Omental fat pad (tissue), 4 donors: Measurements from ENCODE around the gene SEMA3B. TPM values are rescaled to one million over a fixed set of nuclear protein-coding genes. Genes with fewer than 3 reads are reported as not detected.

Experiments used
- ATAC-seq: fragments of 150-250 bp; one replicate; pipeline ENCODE4 v1.9.1; 2016; ENCODE audit warnings: mild to moderate bottlenecking, moderate library complexity; ENCODE audit not compliant: low FRiP score
- DNase-seq: peaks from one replicate; pipeline ENCODE4 v3.0.0-alpha.2; 2019; ENCODE audit warnings: low spot score
- total RNA-seq, 4 donors: library from RNA; depleted of rRNA; stranded (reverse); fragments of >200 nt; gene quantifications; one replicate each; pipeline ENCODE4 v1.1.0, GENCODE V29; 2016
- TF ChIP-seq, protein P1 (sequence below), 3 donors: fragments of 450-650 bp; IDR thresholded peaks; one replicate each; pipeline ENCODE4 v1.5.1; 2016 to 2017; ENCODE audit warnings: antibody characterized with exemption in 3 of 3, mild to moderate bottlenecking in 3 of 3, moderate library complexity in 2 of 3

Gene SEMA3B
- total RNA-seq, 4 donors from 2014 or later: 14.2 to 94.1 (median 45.4) TPM

DNA sequence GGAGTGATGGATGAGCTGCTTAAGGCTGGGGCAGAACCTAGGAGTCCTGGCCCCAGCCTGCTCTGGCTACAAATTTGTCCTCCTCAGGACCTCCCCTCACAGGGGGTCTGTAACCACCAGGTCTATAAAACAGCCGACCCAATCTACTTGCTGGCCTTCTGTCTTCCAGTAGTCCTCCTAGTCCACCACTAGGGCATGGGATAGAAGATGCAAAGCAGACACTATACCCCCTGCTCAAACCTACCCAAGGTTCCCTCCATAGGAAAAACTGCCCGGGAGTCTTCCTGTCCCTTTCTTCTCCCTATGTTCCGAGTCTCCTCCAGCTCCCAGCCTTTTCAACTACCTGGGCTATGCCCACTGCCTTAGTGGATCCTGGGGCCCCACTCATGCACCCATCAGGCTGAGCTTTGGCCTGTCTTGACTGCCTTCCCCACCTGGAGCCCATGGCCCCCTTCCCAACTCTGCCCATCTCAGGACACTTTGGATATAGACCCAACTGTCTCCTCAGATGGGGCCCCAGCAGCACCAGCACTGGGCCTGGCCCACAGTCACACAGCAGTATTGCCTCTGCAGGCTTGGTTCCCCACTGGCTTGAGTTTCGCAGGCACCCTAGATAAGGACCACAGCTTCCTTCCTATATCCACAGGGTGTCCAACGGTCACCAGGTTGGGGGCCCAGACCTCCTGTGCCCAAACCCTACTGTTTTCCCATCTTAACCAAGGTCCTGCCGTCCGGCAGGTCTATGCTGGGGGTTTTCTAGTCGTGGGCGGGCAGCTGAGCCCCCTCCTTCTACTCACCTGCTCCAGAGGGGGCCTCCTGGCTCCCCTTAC lies 29.2 kb downstream of the SEMA3B start:
- TF ChIP-seq, protein P1, sequence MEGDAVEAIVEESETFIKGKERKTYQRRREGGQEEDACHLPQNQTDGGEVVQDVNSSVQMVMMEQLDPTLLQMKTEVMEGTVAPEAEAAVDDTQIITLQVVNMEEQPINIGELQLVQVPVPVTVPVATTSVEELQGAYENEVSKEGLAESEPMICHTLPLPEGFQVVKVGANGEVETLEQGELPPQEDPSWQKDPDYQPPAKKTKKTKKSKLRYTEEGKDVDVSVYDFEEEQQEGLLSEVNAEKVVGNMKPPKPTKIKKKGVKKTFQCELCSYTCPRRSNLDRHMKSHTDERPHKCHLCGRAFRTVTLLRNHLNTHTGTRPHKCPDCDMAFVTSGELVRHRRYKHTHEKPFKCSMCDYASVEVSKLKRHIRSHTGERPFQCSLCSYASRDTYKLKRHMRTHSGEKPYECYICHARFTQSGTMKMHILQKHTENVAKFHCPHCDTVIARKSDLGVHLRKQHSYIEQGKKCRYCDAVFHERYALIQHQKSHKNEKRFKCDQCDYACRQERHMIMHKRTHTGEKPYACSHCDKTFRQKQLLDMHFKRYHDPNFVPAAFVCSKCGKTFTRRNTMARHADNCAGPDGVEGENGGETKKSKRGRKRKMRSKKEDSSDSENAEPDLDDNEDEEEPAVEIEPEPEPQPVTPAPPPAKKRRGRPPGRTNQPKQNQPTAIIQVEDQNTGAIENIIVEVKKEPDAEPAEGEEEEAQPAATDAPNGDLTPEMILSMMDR (IDR thresholded peaks at IDR 0.05): no peak
- no peak for DNase-seq
- ATAC-seq: no peak

DNA sequence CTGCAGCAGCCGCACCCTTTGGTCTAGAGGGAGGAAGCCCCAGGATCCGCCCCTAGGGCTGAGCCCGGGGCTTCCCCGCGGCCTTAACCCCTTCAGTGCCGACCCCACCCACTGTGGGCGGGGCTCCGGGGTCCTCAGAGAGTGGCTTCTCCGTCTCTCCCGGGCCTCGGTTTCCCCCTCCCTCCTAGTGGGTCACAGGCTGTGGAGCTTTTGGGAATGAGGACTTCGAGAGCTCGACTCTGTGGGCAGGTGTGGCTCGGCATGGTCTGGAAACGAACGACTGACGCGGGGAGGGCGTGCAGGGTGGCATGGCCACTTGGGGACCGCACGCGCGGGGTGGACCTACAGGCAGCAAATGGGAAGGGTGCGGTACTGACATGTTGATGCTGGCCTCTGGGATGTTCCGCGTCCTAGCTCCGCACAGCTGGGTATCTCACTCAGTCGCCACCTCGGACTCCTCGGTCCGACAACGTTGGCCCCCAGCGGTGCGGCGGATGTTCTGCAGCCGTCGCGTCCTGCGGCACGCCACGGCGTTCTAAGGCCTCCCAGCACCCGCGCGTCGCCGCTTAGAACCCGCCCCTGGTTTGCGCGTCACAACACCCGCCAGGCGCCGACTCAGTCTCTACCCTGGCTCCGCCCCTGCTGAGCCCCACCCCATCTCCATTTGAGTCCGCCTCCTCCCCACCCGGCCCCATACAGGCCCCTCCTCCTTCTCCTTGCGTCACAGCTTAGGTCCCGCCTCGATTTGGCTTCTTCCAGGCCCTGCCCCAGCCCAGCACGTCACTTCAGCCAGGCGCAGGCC lies 30.1 kb downstream of the SEMA3B start, which contains the start of the genes HYAL3 and NAA80:
HYAL3 (minus strand) TSS at position 570 of the 802 bp plus-strand sequence. CDS start 3,803 bp downstream, outside the sequence.
NAA80 (minus strand) TSS at position 570 of the 802 bp plus-strand sequence. CDS start 1,942 bp downstream, outside the sequence.
- ATAC-seq (peak; percentile 92), DNase-seq (peak; percentile 96)
- TF ChIP-seq, protein P1 (IDR thresholded peaks at IDR 0.05): no peak

DNA sequence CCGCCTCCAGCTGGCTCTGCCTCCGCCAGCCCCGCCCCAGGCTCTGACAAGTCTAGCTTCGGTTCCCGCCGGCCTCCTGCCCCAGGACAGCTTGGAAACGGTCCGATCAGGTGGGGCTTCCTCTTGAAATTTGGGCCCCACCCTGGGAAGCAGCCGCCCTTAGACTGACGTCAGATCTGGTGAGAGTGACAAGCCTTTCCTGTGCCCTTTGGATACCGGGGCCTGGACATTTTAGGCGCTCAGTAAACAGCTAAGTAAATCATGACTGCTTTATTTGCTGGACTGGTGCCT lies 30.6 kb downstream of the SEMA3B start:
- DNase-seq (no peak), ATAC-seq (no peak)
- TF ChIP-seq, protein P1 (IDR thresholded peaks at IDR 0.05): no peak

DNA sequence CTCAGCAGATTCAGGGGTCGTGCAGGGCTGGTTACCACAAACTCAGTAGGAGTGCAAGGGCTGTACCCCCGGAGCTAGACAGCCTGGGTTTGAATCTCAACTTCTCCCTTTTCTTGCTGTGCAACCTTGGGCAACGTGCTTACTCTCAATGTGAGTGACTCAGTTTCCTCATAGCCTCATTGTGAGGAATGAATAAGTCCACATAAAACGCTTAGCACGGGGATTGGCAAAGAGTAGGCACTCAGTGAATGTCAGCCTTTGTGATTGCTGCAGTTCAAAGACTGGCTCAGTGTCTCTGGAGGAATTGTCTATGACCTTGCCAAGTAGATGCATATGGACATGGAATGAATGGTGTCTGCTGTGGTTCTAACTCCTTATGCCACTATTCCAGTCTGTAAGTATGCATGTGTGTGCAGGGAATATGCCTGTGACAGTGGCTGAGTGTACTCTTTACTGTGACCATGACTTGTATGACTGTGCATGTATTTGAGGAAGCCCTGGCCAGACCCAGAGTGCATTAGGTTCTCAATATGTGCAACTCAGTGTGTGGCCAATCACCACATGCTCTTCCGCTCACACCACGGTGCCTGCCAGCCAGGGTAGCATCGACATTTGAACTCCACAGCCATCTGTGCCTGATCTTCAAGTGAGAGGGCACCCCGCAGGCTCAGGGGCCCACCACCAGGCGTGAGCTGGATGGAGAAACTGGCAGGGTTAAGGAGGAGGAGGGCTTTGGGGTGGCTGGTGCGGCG lies 31.2 kb downstream of the SEMA3B start:
- DNase-seq (no peak), ATAC-seq (peak; percentile 1)
- TF ChIP-seq, protein P1 (IDR thresholded peaks at IDR 0.05): no peak

DNA sequence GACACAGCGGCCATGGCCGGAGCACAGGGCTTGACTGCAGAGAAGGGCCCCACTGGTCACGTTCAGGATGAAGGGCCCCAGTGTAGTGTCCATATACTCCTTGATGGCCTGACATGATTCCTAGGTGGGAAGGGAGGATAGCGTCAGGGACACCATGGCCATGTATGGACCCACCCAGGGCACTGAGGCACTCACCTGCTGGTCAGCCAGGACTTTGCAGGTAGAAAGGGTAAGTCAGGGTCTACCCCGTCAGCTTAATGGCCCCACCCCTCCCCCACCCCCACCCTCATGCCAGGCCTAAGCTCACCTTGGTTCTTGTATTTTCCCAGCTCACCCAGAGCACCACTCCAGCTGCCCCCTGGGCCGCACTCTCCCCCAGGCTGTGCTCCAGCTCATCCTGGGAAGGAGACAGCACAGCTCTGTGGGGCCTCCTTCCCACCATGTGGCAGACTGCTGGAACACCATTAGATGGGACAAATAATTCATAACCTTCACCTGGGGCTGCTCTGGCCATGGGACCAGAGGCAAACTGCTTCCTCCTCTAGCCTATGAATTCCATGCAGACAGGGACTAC lies 31.8 kb downstream of the SEMA3B start:
- DNase-seq (no peak), ATAC-seq (no peak)
- TF ChIP-seq, protein P1 (IDR thresholded peaks at IDR 0.05): no peak
